Pancreas (tissue), 10 donors: Measurements from ENCODE around the gene OR3A1. TPM values are rescaled to one million over a fixed set of nuclear protein-coding genes. Genes with fewer than 3 reads are reported as not detected.
"Not testable (repeated sequence)": the region's sequence is repeated elsewhere in the genome, so short reads cannot be mapped to it uniquely, and the experiment has no call there.

Source experiments
- ATAC-seq, 4 donors: fragments of 200-7000 bp; cut with Tn5 transposase; one replicate each; pipeline versions ENCODE4 v1.8.0 to v1.9.1; 2020; ENCODE audit warnings: mild to moderate bottlenecking in 4 of 4, moderate library complexity in 4 of 4
- DNase-seq, 6 donors: peaks; one replicate each; pipeline ENCODE4 v3.0.0-alpha.2; 2020
- FAIRE-seq: peaks from 2 replicates; lab custom pipeline; 2012; peaks lifted over from hg19 to GRCh38; lab: Jason Lieb, UNC
- H3K27ac ChIP-seq, 4 donors: fragments of 200-600 bp; sonication (generic); 1 replicate in 3 of 4; 2 replicates in 1 of 4; pipeline versions ENCODE4 v1.5.0 to v1.8.0; 2020
- H3K27me3 ChIP-seq, 4 donors: fragments of 200-600 bp; one replicate each; pipeline ENCODE4 v1.8.0; 2021
- H3K36me3 ChIP-seq, 3 donors: fragments of 200-600 bp; sonication (generic) in 1 of 3; one replicate each; pipeline versions ENCODE4 v1.5.0 to v1.8.0; 2020 to 2021
- H3K4me1 ChIP-seq, 3 donors: fragments of 200-600 bp; one replicate each; pipeline ENCODE4 v1.8.0; 2021
- H3K4me3 ChIP-seq, 4 donors: fragments of 200-600 bp; sonication (generic) in 2 of 4; one replicate each; pipeline versions ENCODE4 v1.5.0 to v1.8.0; 2020 to 2021
- H3K9me3 ChIP-seq, 4 donors: fragments of 200-600 bp; one replicate each; pipeline ENCODE4 v1.8.0; 2021
- CTCF ChIP-seq, 4 donors: fragments of 200-600 bp; sonication (generic) in 3 of 4; IDR thresholded peaks; one replicate each; pipeline versions ENCODE4 v1.5.0 to v1.8.0; 2021; ENCODE audit warnings: antibody characterized with exemption in 4 of 4
- WGBS, 2 donors: extraction: QIAGEN DNeasy Blood & Tissue Kit; methylation state at CpG; one replicate each; pipeline ENCODE4 v1.1.7; 2013; 5-methylcytosine and 5-hydroxymethylcytosine counted together
- intact Hi-C, 3 donors: fragments of 100-400 bp; cut with DNase I; formaldehyde crosslinking; loops; one replicate each; pipeline versions ENCODE4 v1.11.1 to v1.14.2; 2022
- polyA plus RNA-seq, 2 donors: library from polyadenylated mRNA; stranded (reverse); fragments of 200-250 nt; gene quantifications; one replicate each; pipeline ENCODE4 v1.2.3, GENCODE V29; 2013
- total RNA-seq, 6 donors: library from RNA; stranded (reverse); fragmentation: NEBNext Ultra II Directional in 4 of 6; extraction: Animal tissue kit (Norgen Biotek cat#: 25700) in 4 of 6; gene quantifications; one replicate each; pipeline versions ENCODE4 v1.2.1 to v1.2.4, GENCODE V29; 2021 to 2023
- donor health status: healthy with polysubstance abuse.
- donor health status: DM: no; HTN: no; CAD: no; lungs with moderate emphysema.
- donor health status: DM: no; HTN: no; CAD: no.
- donor health status: control.
- donor health status: control.
- donor health status: Bipolar disorder and iron deficiency.
- donor health status: DM: yes; HTN: yes; CAD: no.
- donor health status: DM: no; HTN: no; CAD: no.
- donor health status: DM: no; HTN: no; CAD: no.
- donor health status: DM: yes; HTN: yes; CAD: no.

The OR3A1 gene
- total and polyA plus RNA-seq, 8 donors = 0.05 to 0.25 TPM; not detected in 6

GRCh38 chr17:3308603-3309002 lies 10.4 kb upstream of the OR3A1 start:
- Histone ChIP-seq H3K9me3 (no peaks in the 10 kb centered on the region), H3K27me3 (no peaks in the 10 kb centered on the region), H3K27ac (no peak overlapping the region), H3K4me1 (no peaks in the 10 kb centered on the region), H3K4me3 (no peak overlapping the region), H3K36me3 (no peaks in the 10 kb centered on the region)
- FAIRE-seq = no peak
- no peak for TF ChIP-seq CTCF (IDR thresholded peaks at IDR 0.05)
- intact Hi-C loops = no loop called here
- no peak for ATAC-seq
- no peak for DNase-seq
- WGBS, 2 donors = 63 to 67% methylated on average over 4 of the region's 4 CpGs

GRCh38 chr17:3295632-3296031 lies 2.5 kb downstream of the OR3A1 start:
- FAIRE-seq = no peak
- no peak for TF ChIP-seq CTCF (IDR thresholded peaks at IDR 0.05)
- DNase-seq = no peak
- Histone ChIP-seq H3K4me1 (no peaks in the 10 kb centered on the region), H3K27me3 (no peaks in the 10 kb centered on the region), H3K9me3 (no peaks in the 10 kb centered on the region), H3K36me3 (no peaks in the 10 kb centered on the region), H3K27ac (no peak overlapping the region), H3K4me3 (no peak overlapping the region)
- intact Hi-C loops = no loop called here
- WGBS, 2 donors = 49 to 62% methylated on average over 4 of the region's 4 CpGs
- no peak for ATAC-seq

- intact Hi-C loops, H3K36me3 ChIP-seq, FAIRE-seq, H3K27ac ChIP-seq, DNase-seq, H3K27me3 ChIP-seq, H3K4me1 ChIP-seq, ATAC-seq, H3K9me3 ChIP-seq, H3K4me3 ChIP-seq: not testable (repeated sequence)
- WGBS, 2 donors = 45 to 81% methylated on average over 1 of the region's 1 CpG
Observed at GRCh38 chr17:3293548-3293947, 4.6 kb downstream of the OR3A1 start.

DNA sequence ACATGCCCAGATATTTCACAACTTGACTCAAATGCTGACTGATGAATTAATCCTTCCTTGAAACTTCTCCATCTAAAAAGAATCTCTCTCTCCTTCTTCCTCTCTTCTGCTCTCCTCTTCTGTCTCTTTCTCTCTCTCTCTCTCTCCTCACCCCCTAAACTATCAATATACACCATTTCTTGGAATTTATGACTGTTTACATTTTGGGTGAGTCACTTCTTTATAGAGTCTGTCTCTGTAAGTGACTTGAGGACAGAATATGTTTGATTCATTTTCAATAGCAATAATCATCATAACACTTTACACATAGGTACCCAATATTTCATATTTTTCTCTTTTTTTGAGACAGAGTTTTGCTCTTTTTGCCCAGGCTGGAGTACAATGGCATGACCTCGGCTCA lies 15.3 kb downstream of the OR3A1 start:
- Histone ChIP-seq H3K27me3 (no peaks in the 10 kb centered on the region), H3K36me3 (no peaks in the 10 kb centered on the region), H3K4me3 (no peak overlapping the region), H3K27ac (no peak overlapping the region), H3K4me1 (no peaks in the 10 kb centered on the region), H3K9me3 (no peaks in the 10 kb centered on the region)
- FAIRE-seq (no peak), DNase-seq (no peak), ATAC-seq (no peak)
- no peak for TF ChIP-seq CTCF (IDR thresholded peaks at IDR 0.05)
- intact Hi-C loops = no loop called here
- 48 to 81% methylated on average over 1 of the region's 1 CpG for WGBS, 2 donors

DNA sequence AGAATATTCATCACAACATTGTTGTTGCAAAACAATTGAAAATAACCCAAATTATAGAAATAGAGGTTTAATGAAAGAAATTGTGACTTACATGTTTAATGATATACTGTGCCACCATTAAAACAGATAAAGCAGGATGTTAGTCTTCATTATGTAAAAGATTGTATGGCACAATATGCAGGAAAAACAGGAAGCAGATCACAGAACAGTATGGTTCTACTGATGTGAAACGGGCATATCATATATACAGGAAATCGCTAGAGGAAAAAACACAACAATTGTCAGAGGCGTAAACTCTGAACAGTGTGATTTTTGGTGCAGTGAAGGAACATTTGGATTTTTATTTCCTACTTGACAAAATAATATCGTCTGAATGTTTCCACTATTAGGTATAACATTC lies 22.0 kb downstream of the OR3A1 start:
- FAIRE-seq = no peak
- Histone ChIP-seq H3K4me3 (no peak overlapping the region), H3K9me3 (no peaks in the 10 kb centered on the region), H3K36me3 (no peaks in the 10 kb centered on the region), H3K4me1 (no peaks in the 10 kb centered on the region), H3K27me3 (no peaks in the 10 kb centered on the region), H3K27ac (no peak overlapping the region)
- intact Hi-C loops = no loop called here
- no peak for TF ChIP-seq CTCF (IDR thresholded peaks at IDR 0.05)
- ATAC-seq = no peak
- WGBS, 2 donors = 65 to 81% methylated on average over 4 of the region's 4 CpGs
- DNase-seq = no peak
